SK-N-SH (cell line): ENCODE measurements around the gene ZNF189.

ENCODE experiments used
- CHD2 ChIP-seq: fragments of 150-350 bp; IDR thresholded peaks from 2 replicates; pipeline ENCODE4 v1.6.1; 2018; ENCODE audit warnings: low read length; ENCODE audit not compliant: partially characterized antibody
- CTCF ChIP-seq: fragments of 200-600 bp; sonication (generic); IDR thresholded peaks from 2 replicates; pipeline ENCODE4 v1.6.1; 2017; ENCODE audit warnings: antibody characterized with exemption, mild to moderate bottlenecking, moderate library complexity
- EP300 ChIP-seq, 2 experiments: IDR thresholded peaks; 2 replicates each; pipeline versions ENCODE4 v1.4.0 to v1.6.1; 2012; ENCODE audit warnings: borderline replicate concordance in 1 of 2, low read depth in 1 of 2, low read length in 1 of 2
- GABPA ChIP-seq: IDR thresholded peaks from 2 replicates; pipeline ENCODE4 v1.4.0; 2012; ENCODE audit warnings: low read depth, mild to moderate bottlenecking
- JUND ChIP-seq: IDR thresholded peaks from 2 replicates; pipeline ENCODE4 v1.4.0; 2012
- MXI1 ChIP-seq: IDR thresholded peaks from 2 replicates; pipeline ENCODE4 v1.6.1; 2012; ENCODE audit warnings: mild to moderate bottlenecking, low read depth, low read length, improper control_type of control experiment
- TEAD4 ChIP-seq: IDR thresholded peaks from 2 replicates; pipeline ENCODE4 v1.4.0; 2012; ENCODE audit warnings: mild to moderate bottlenecking, borderline replicate concordance; ENCODE audit not compliant: insufficient read depth
- ZBTB33 ChIP-seq: IDR thresholded peaks from 2 replicates; pipeline ENCODE4 v1.4.0; 2012; ENCODE audit warnings: low read depth, borderline replicate concordance
- TF ChIP-seq, protein P1 (sequence below): fragments of 150-350 bp; IDR thresholded peaks from 2 replicates; pipeline ENCODE4 v1.6.1; 2017; ENCODE audit warnings: antibody characterized with exemption, low read length, low read depth, borderline replicate concordance

- no peak for TF ChIP-seq CTCF
- no peak for TF ChIP-seq ZBTB33
- no peak for TF ChIP-seq EP300 (IDR thresholded peaks at IDR 0.05; ENCODE audit: borderline replicate concordance in 1 of 2, low read depth in 1 of 2, low read length in 1 of 2)
- TF ChIP-seq MXI1, result no peak
- TF ChIP-seq CHD2, result no peak
- no peak for TF ChIP-seq TEAD4
- no peak for TF ChIP-seq JUND
- TF ChIP-seq GABPA, result no peak
- TF ChIP-seq, protein P1, sequence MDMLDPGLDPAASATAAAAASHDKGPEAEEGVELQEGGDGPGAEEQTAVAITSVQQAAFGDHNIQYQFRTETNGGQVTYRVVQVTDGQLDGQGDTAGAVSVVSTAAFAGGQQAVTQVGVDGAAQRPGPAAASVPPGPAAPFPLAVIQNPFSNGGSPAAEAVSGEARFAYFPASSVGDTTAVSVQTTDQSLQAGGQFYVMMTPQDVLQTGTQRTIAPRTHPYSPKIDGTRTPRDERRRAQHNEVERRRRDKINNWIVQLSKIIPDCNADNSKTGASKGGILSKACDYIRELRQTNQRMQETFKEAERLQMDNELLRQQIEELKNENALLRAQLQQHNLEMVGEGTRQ, result no peak
Measured at GRCh38 chr9:101397746-101398067, 944 bp upstream of the ZNF189 start.
